HuH-7 (cell line): ENCODE measurements around the gene RTN4RL1.
A peak's percentile ranks its signal among the peaks of the same experiment; 100 is the strongest.

Experiments used
- DNase-seq: peaks from one replicate; pipeline ENCODE4 v3.0.0; 2011; ENCODE audit warnings: low spot score

The RTN4RL1 gene

GRCh38 chr17:2059547-2060384 lies 34.6 kb upstream of the RTN4RL1 start:
- no peak for DNase-seq

- peak; percentile 32 for DNase-seq
Measured at GRCh38 chr17:2058586-2059546, 33.7 kb upstream of the RTN4RL1 start.

- no peak for DNase-seq
Measured at GRCh38 chr17:2057760-2058585, 32.8 kb upstream of the RTN4RL1 start.

GRCh38 chr17:2057175-2057759 lies 32.1 kb upstream of the RTN4RL1 start:
- no peak for DNase-seq

- peak; percentile 79 for DNase-seq
Measured at GRCh38 chr17:2056206-2057174, 31.4 kb upstream of the RTN4RL1 start.

- DNase-seq, result no peak
Measured at GRCh38 chr17:2055292-2056205, 30.4 kb upstream of the RTN4RL1 start.

GRCh38 chr17:2054512-2055291 lies 29.6 kb upstream of the RTN4RL1 start, which contains the start of gene HIC1:
Gene HIC1, plus strand, starts transcription at chr17:2055103. Its CDS starts 1,588 bp downstream, at chr17:2056691.
- DNase-seq, result peak; percentile 83

GRCh38 chr17:2054262-2054511 lies 29.1 kb upstream of the RTN4RL1 start:
- DNase-seq, result no peak

- peak; percentile 63 for DNase-seq
Measured at GRCh38 chr17:2053380-2054261, 28.5 kb upstream of the RTN4RL1 start.

- no peak for DNase-seq
Measured at GRCh38 chr17:2051933-2052559, 26.9 kb upstream of the RTN4RL1 start.

- DNase-seq, result no peak
Measured at GRCh38 chr17:2051061-2051932, 26.2 kb upstream of the RTN4RL1 start.

GRCh38 chr17:2050300-2051060 lies 25.3 kb upstream of the RTN4RL1 start:
- peak; percentile 57 for DNase-seq

- peak; percentile 58 for DNase-seq
Measured at GRCh38 chr17:2049333-2050299, 24.5 kb upstream of the RTN4RL1 start.

- no peak for DNase-seq
Measured at GRCh38 chr17:2048805-2049204, 23.7 kb upstream of the RTN4RL1 start.
